Measurements from ENCODE around the gene NRDE2.
"Not testable (repeated sequence)": the region's sequence is repeated elsewhere in the genome, so short reads cannot be mapped to it uniquely, and the experiment has no call there.

NRDE2 gene

GRCh38 chr14:90341232-90341631 is 9.5 kb upstream of the NRDE2 start:
- not testable (repeated sequence) for H3K9ac ChIP-seq (ENCODE audit: low read depth, low read length); H3K27ac ChIP-seq (ENCODE audit: low read depth, low read length)

GRCh38 chr14:90336985-90337384 is 5.2 kb upstream of the NRDE2 start:
- Histone ChIP-seq H3K9me3 (ENCODE audit: insufficient read depth, low read depth, low read length) (no peaks in the 10 kb centered on the region), H3K27ac (ENCODE audit: low read depth, low read length) (no peak overlapping the region), H3K27me3 (ENCODE audit: insufficient read depth, low read length) (peaks cover 47% of the 10 kb centered on the region), H3K4me3 (ENCODE audit: low read length) (no peak overlapping the region), H3K36me3 (ENCODE audit: insufficient read depth, low read length) (no peaks in the 10 kb centered on the region), H3K9ac (ENCODE audit: low read depth, low read length) (no peak overlapping the region), H3K4me1 (ENCODE audit: insufficient read depth, low read length) (0 out of 2 replicates have a peak, but pooled peaks cover 4% of the 10 kb centered on the region)
- WGBS = 94% methylated on average over 1 of the region's 2 CpGs

More at GRCh38 chr14:90341232-90341631, 9.5 kb upstream of the NRDE2 start:
- not testable (repeated sequence) for H3K4me3 ChIP-seq (ENCODE audit: low read length); H3K4me1 ChIP-seq (ENCODE audit: insufficient read depth, low read length); H3K36me3 ChIP-seq (ENCODE audit: insufficient read depth, low read length); H3K9me3 ChIP-seq (ENCODE audit: insufficient read depth, low read depth, low read length)
- H3K27me3 ChIP-seq (ENCODE audit: insufficient read depth, low read length) = peaks cover 18% of the 10 kb centered on the region
- 97% methylated on average over 3 of the region's 5 CpGs for WGBS

- H3K9me3 ChIP-seq (ENCODE audit: insufficient read depth, low read depth, low read length) = no peaks in the 10 kb centered on the region
- H3K27me3 ChIP-seq (ENCODE audit: insufficient read depth, low read length) = peaks cover 47% of the 10 kb centered on the region
- no peak overlapping the region for H3K27ac ChIP-seq (ENCODE audit: low read depth, low read length)
- H3K4me3 ChIP-seq (ENCODE audit: low read length) = no peak overlapping the region
- 93% methylated on average over 3 of the region's 3 CpGs for WGBS
- no peak overlapping the region for H3K9ac ChIP-seq (ENCODE audit: low read depth, low read length)
- H3K36me3 ChIP-seq (ENCODE audit: insufficient read depth, low read length) = no peaks in the 10 kb centered on the region
- H3K4me1 ChIP-seq (ENCODE audit: insufficient read depth, low read length) = 0 out of 2 replicates have a peak, but pooled peaks cover 4% of the 10 kb centered on the region
Observed at GRCh38 chr14:90336401-90336800, 4.7 kb upstream of the NRDE2 start.

GRCh38 chr14:90332271-90332584 is 487 bp upstream of the NRDE2 start:
- H3K4me1 ChIP-seq (ENCODE audit: insufficient read depth, low read length) = 0 out of 2 replicates have a peak, but pooled peaks cover 4% of the 10 kb centered on the region
- no peaks in the 10 kb centered on the region for H3K9me3 ChIP-seq (ENCODE audit: insufficient read depth, low read depth, low read length)
- H3K4me3 ChIP-seq (ENCODE audit: low read length) = peak overlapping the region; percentile 72
- H3K36me3 ChIP-seq (ENCODE audit: insufficient read depth, low read length) = no peaks in the 10 kb centered on the region; the same call in 1 of the 2 replicates
- peak overlapping the region; percentile 38; the same call in 1 of the 2 replicates for H3K27ac ChIP-seq (ENCODE audit: low read depth, low read length)
- WGBS = 61% methylated on average over 5 of the region's 6 CpGs
- H3K9ac ChIP-seq (ENCODE audit: low read depth, low read length) = no peak overlapping the region
- H3K27me3 ChIP-seq (ENCODE audit: insufficient read depth, low read length) = peaks cover 39% of the 10 kb centered on the region

- Histone ChIP-seq H3K27me3 (ENCODE audit: insufficient read depth, low read length) (peaks cover 23% of the 10 kb centered on the region), H3K9ac (ENCODE audit: low read depth, low read length) (no peak overlapping the region), H3K4me1 (ENCODE audit: insufficient read depth, low read length) (0 out of 2 replicates have a peak, but pooled peaks cover 4% of the 10 kb centered on the region), H3K9me3 (ENCODE audit: insufficient read depth, low read depth, low read length) (no peaks in the 10 kb centered on the region), H3K36me3 (ENCODE audit: insufficient read depth, low read length) (no peaks in the 10 kb centered on the region; the same call in 1 of the 2 replicates), H3K4me3 (ENCODE audit: low read length) (peak overlapping the region; percentile 72), H3K27ac (ENCODE audit: low read depth, low read length) (no peak overlapping the region)
- WGBS = 97% methylated on average over 15 of the region's 15 CpGs
Observed at GRCh38 chr14:90330203-90331196, 1.2 kb downstream of the NRDE2 start.

GRCh38 chr14:90321891-90322290 is 9.8 kb downstream of the NRDE2 start:
- Histone ChIP-seq H3K4me1 (ENCODE audit: insufficient read depth, low read length) (no peaks in the 10 kb centered on the region), H3K27me3 (ENCODE audit: insufficient read depth, low read length) (no peaks in the 10 kb centered on the region), H3K36me3 (ENCODE audit: insufficient read depth, low read length) (peaks cover 11% of the 10 kb centered on the region), H3K9ac (ENCODE audit: low read depth, low read length) (no peak overlapping the region), H3K4me3 (ENCODE audit: low read length) (no peak overlapping the region), H3K9me3 (ENCODE audit: insufficient read depth, low read depth, low read length) (no peaks in the 10 kb centered on the region; the same call in 1 of the 2 replicates), H3K27ac (ENCODE audit: low read depth, low read length) (no peak overlapping the region)
- 92% methylated on average over 4 of the region's 4 CpGs for WGBS

- 94% methylated on average over 3 of the region's 6 CpGs for WGBS
- no peaks in the 10 kb centered on the region for H3K27me3 ChIP-seq (ENCODE audit: insufficient read depth, low read length)
- no peak overlapping the region for H3K4me3 ChIP-seq (ENCODE audit: low read length)
- H3K4me1 ChIP-seq (ENCODE audit: insufficient read depth, low read length) = no peaks in the 10 kb centered on the region
- no peak overlapping the region for H3K9ac ChIP-seq (ENCODE audit: low read depth, low read length)
- H3K9me3 ChIP-seq (ENCODE audit: insufficient read depth, low read depth, low read length) = no peaks in the 10 kb centered on the region; the same call in 1 of the 2 replicates
- peaks cover 26% of the 10 kb centered on the region for H3K36me3 ChIP-seq (ENCODE audit: insufficient read depth, low read length)
- H3K27ac ChIP-seq (ENCODE audit: low read depth, low read length) = no peak overlapping the region
Observed at GRCh38 chr14:90319634-90320541, 11.9 kb downstream of the NRDE2 start.

- Histone ChIP-seq H3K27ac (ENCODE audit: low read depth, low read length) (no peak overlapping the region), H3K4me3 (ENCODE audit: low read length) (no peak overlapping the region), H3K27me3 (ENCODE audit: insufficient read depth, low read length) (no peaks in the 10 kb centered on the region), H3K36me3 (ENCODE audit: insufficient read depth, low read length) (peaks cover 32% of the 10 kb centered on the region), H3K4me1 (ENCODE audit: insufficient read depth, low read length) (no peaks in the 10 kb centered on the region), H3K9me3 (ENCODE audit: insufficient read depth, low read depth, low read length) (no peaks in the 10 kb centered on the region; the same call in 1 of the 2 replicates), H3K9ac (ENCODE audit: low read depth, low read length) (no peak overlapping the region)
- 95% methylated on average over 2 of the region's 3 CpGs for WGBS
Observed at GRCh38 chr14:90319173-90319572, 12.6 kb downstream of the NRDE2 start.

- Histone ChIP-seq H3K9me3 (ENCODE audit: insufficient read depth, low read depth, low read length) (no peaks in the 10 kb centered on the region; the same call in 1 of the 2 replicates), H3K27ac (ENCODE audit: low read depth, low read length) (no peak overlapping the region), H3K4me3 (ENCODE audit: low read length) (no peak overlapping the region), H3K9ac (ENCODE audit: low read depth, low read length) (no peak overlapping the region), H3K36me3 (ENCODE audit: insufficient read depth, low read length) (peaks cover 41% of the 10 kb centered on the region), H3K4me1 (ENCODE audit: insufficient read depth, low read length) (no peaks in the 10 kb centered on the region), H3K27me3 (ENCODE audit: insufficient read depth, low read length) (no peaks in the 10 kb centered on the region)
- WGBS = 91% methylated on average over 4 of the region's 4 CpGs
Observed at GRCh38 chr14:90318016-90318415, 13.7 kb downstream of the NRDE2 start.

- Histone ChIP-seq H3K27ac (ENCODE audit: low read depth, low read length) (no peak overlapping the region), H3K27me3 (ENCODE audit: insufficient read depth, low read length) (no peaks in the 10 kb centered on the region), H3K36me3 (ENCODE audit: insufficient read depth, low read length) (peaks cover 43% of the 10 kb centered on the region), H3K9ac (ENCODE audit: low read depth, low read length) (no peak overlapping the region), H3K9me3 (ENCODE audit: insufficient read depth, low read depth, low read length) (no peaks in the 10 kb centered on the region; the same call in 1 of the 2 replicates), H3K4me3 (ENCODE audit: low read length) (no peak overlapping the region), H3K4me1 (ENCODE audit: insufficient read depth, low read length) (no peaks in the 10 kb centered on the region)
- 94% methylated on average over 2 of the region's 2 CpGs for WGBS
Observed at GRCh38 chr14:90317286-90317685, 14.5 kb downstream of the NRDE2 start.

GRCh38 chr14:90308561-90308960 is 23.2 kb downstream of the NRDE2 start:
- H3K4me3 ChIP-seq (ENCODE audit: low read length) = no peak overlapping the region
- H3K27ac ChIP-seq (ENCODE audit: low read depth, low read length) = no peak overlapping the region
- peaks cover 10% of the 10 kb centered on the region for H3K4me1 ChIP-seq (ENCODE audit: insufficient read depth, low read length)
- no peaks in the 10 kb centered on the region for H3K9me3 ChIP-seq (ENCODE audit: insufficient read depth, low read depth, low read length)
- 94% methylated on average over 7 of the region's 7 CpGs for WGBS
- H3K9ac ChIP-seq (ENCODE audit: low read depth, low read length) = no peak overlapping the region
- no peaks in the 10 kb centered on the region for H3K27me3 ChIP-seq (ENCODE audit: insufficient read depth, low read length)
- peaks cover 43% of the 10 kb centered on the region for H3K36me3 ChIP-seq (ENCODE audit: insufficient read depth, low read length)

Measured in HUES64 (cell line).